Activated naive CD4-positive, alpha-beta T cell treated with Interleukin-2 at 50 U/mL for 16 hours (primary cell): Measurements from ENCODE around the gene SRL.
"Not testable (repeated sequence)": the region's sequence is repeated elsewhere in the genome, so short reads cannot be mapped to it uniquely, and the experiment has no call there.

Source experiments
- DNase-seq: peaks from one replicate; pipeline ENCODE4 v3.0.0-alpha.2; 2020

SRL gene

DNA sequence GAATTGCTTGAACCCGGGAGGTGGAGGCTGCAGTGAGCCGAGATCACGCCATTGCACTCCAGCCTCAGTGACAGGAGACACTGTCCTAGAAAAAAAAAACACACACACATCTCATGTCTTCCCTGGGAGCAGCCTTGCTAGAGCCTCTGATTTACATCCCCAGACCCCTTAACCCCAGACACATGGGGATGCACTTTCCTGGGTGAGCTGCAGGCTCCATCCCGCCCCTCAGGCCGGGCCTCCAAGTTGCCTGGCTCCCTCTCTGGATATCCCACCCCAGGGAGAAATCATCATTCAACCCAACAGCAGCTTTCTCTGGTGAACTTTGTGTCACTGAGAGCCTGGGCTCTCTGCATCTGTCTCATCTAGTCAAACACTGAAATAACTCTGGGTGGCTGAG lies 21.5 kb downstream of the SRL start:
- no peak for DNase-seq

GRCh38 chr16:4218202-4218601 lies 23.7 kb downstream of the SRL start:
- no peak for DNase-seq

- DNase-seq, result no peak
Measured at GRCh38 chr16:4217204-4218131, 24.4 kb downstream of the SRL start.

GRCh38 chr16:4216596-4216995 lies 25.3 kb downstream of the SRL start:
- DNase-seq, result no peak

GRCh38 chr16:4215106-4215505 lies 26.8 kb downstream of the SRL start:
- DNase-seq, result no peak

DNA sequence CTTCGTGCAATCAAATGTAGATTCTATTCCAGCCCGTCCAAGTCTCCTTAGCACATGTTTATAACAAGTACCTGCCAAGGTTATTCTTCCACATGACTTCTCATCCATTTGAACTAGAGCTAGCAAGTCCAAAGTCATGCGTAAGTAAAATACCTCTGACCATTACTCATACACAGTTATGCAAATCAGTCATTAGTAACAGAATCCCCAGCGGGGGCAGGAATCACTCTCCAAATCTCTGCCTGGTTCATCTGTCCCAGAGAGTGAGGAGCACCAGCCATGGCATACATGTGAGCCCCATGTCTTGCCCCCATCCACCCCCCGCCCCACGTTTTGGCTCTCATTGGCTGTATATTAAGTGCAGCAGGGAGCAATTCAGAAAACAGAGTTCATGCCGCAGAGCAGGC lies 27.7 kb downstream of the SRL start:
- no peak for DNase-seq

DNA sequence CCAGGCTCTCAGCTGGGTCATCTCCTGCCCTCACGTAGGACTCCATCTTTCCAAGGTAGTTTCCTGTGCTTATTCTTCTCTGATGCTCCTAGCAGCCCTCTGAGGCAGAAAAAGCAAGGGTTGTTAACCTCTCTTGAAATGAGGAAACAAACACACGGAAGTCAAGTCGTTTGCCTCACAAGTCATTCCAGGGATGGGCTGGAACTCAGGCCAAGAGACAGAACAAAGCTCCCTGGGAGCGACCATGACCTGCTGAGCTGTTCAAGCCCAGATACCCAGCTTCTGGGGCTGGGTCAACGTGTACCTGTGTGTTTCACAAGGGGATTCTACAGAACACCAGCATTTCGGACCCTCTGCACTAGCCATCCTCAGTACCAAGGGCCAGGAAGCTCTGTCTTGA lies 28.1 kb downstream of the SRL start:
- DNase-seq, result no peak

DNA sequence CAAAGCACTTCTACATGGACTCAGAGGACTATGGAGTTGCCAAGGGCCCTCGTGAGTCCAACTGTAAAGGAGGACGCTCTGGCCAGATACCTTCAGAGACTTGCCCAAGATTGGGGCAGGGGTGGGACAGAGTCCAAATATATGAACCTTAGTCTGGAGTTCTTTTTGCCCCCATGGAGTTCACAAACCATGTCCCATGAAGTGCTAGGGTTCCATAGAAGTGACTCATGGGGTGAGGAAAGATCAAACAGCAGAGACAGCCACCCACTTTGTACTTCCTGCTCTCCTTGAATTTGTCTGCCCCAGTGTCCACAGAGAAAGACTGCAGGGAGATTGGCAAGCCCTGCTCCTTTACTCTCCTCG lies 29.0 kb downstream of the SRL start:
- DNase-seq, result no peak

- DNase-seq, result no peak
Measured at GRCh38 chr16:4212211-4212933, 29.5 kb downstream of the SRL start.

DNA sequence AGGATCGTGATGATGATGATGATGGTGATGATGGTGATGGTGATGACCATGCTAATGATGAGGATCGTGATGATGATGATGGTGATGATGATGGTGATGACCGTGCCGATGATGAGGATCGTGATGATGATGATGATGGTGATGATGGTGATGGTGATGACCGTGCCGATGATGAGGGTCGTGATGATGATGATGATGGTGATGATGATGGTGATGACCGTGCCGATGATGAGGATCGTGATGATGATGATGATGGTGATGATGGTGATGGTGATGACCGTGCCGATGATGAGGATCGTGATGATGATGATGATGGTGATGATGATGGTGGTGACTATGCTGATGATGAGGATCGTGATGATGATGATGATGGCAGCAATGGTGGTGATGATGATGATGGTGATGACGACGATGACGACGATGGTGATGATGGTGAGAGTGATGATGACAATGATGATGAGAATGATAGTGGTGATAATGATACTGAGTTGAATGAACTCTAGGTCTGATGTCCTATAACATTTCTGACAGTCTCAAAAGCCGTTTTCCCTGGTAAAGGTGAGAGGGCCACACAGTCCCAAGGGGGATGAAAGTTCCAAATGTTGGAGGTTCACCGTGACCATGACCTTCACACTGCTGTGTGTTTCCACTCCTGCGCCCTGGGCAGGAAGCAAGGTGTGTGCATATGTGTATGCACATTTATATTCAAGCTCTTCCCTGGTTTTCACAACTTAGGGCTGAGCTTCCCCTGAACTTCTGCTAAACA lies 30.3 kb downstream of the SRL start:
- not testable (repeated sequence) for DNase-seq

DNA sequence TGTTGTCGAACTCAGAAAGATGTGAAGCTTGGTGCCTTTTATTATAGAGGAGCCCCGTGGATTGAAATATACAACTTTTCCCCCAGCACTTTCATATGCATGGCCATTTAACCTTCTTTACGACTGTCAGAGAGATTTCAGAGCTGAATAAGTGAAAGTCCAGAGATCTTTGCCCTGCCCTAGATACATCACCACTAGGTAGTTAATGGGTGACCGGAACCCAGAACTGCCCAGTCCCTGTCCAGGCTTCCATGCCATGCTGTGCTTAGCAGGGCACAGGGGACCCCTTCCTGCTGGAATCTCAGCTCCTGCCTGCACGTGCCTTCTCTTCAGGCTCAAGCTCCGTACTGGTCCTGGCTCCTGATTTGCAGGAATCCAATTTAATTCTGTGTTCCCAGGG lies 32.2 kb downstream of the SRL start:
- DNase-seq, result no peak

DNA sequence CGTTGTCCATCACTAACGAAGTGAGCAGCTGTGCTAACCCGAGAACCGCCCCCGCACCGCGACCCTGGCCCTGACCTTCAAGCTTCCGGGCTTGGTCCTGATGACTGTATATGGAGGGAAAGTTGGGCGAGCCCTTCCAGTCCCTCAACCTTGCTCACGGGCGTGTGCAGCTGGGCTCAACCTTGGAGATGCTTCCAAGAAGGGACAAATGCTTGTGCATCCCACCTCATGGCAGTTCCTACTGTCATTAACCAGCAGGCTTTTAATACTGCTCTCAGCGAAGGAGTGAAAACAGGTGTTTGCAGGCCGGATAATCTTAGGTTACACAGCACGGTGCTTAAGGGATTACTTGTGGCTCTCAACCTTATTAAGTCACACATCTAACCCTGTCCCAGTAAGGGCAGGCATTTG lies 33.5 kb downstream of the SRL start:
- no peak for DNase-seq

- DNase-seq, result no peak
Measured at GRCh38 chr16:4207683-4208340, 34.1 kb downstream of the SRL start.

- DNase-seq, result no peak
Measured at GRCh38 chr16:4207229-4207628, 34.7 kb downstream of the SRL start.

DNA sequence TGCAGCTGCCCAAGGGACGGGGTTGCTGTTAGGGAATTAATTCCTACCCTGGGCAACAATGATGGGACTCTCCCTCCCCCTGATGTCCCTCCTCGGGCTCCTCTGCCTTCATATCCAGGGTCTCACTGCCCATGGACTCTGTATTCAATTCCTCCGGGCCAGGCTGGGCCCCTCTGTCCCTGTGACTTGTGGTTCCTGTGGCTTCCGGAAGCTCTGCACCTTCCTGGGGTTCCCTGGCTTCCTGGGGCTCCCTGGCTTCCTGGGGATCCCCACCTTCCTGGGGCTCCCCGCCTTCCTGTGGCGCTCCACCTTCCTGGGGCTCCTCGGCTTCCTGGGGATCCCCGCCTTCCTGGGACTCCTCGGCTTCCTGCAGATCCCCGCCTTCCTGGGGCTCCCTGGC lies 35.2 kb downstream of the SRL start:
- no peak for DNase-seq

- no peak for DNase-seq
Measured at GRCh38 chr16:4205971-4206370, 35.9 kb downstream of the SRL start.

DNA sequence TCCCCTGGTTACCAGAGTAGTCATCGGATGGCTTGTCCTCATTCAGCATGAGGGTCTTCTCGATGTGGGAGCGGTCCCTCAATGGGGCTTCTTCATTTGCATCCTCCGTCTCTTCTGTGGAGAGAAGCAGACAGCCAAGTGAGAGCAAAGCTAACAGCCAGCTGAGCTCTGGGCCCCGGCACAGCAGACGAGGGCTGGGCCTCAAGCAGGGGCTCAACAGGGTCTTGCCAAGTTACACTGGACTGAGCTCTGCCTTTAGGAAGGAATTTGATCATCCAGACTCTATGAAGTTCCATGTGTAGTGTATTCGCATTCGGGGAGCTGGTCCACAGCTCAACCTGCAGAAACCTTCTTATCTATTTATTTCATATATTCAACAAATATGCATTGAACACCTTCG lies 37.4 kb downstream of the SRL start:
- no peak for DNase-seq

DNA sequence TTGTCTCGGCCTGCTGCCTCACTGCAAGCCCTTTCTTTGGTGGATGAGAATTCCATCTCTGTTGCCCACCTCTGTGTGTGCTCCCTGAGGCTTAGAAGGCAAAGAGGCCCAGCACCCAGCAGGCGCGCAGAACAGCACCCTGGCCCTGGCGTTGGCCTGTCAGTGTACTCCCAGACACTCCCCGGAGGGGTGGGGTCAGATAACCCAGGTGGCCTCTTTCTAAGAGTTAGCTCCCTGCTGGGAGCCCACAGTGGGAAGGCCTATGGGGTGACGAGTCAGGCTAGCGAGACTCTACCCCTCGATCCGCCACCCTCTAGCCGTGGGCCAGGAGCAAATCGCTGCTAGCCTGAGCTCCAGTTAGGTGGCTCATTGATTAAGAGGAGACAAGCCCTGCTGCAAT lies 38.1 kb downstream of the SRL start:
- DNase-seq, result no peak

GRCh38 chr16:4202615-4203345 lies 39.1 kb downstream of the SRL start:
- DNase-seq, result no peak

DNA sequence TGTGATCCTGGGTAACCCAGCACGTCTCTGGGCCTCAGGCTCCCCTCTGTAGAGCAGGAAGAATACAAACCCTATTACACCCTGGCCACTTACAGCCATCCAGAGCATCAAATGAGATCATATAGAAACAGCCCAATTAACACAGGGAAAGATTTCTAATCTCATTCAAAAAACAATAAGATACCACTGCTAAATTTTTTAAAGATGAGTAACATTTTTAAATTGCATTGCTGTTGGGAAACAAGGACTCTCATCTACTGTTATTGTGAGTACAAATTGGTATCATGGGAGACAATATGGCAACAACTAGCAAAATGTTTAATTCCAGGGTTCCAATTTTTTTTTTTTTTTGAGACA lies 41.1 kb downstream of the SRL start:
- no peak for DNase-seq

GRCh38 chr16:4200000-4200780 lies 41.7 kb downstream of the SRL start:
- peak; percentile 21 for DNase-seq

- no peak for DNase-seq
Measured at GRCh38 chr16:4198816-4199215, 43.1 kb downstream of the SRL start.
